A204.1 (cell line): ENCODE results near the gene KRTAP9-8.
"Not testable (repeated sequence)": the region's sequence is repeated elsewhere in the genome, so short reads cannot be mapped to it uniquely, and the experiment has no call there.

Source experiments
- FAIRE-seq: peaks from 2 replicates; lab custom pipeline; 2012; peaks lifted over from hg19 to GRCh38; lab: Jason Lieb, UNC

Gene KRTAP9-8

DNA sequence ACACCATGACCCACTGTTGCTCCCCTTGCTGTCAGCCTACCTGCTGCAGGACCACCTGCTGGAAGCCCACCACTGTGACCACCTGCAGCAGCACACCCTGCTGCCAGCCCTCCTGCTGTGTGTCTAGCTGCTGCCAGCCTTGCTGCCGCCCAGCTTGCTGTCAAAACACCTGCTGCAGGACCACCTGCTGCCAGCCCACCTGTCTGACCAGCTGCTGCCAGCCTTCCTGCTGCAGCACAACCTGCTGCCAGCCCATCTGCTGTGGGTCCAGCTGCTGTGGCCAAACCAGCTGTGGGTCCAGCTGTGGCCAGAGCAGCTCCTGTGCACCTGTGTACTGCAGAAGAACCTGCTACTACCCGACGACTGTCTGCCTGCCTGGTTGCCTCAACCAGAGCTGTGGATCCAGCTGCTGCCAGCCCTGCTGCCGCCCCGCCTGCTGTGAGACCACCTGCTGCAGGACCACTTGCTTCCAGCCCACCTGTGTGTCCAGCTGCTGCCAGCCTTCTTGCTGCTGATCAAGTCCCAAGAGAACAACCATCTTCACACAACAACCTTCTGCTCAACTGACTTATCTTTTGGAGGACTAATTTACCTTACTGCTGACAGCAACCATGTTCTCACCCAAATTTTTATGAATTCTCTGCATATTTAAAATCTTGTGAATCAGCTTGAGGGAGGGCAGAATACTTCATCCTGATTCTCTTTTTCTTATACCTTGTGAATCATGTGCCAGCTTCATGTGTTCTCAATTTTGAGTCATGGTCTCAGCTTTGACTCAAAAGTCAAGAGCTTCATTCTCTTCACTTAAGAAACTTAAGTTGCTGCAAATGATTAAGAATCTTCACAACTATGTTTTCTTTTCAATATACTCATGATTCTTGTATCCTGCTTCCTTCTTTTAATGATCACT, 17.8 kb downstream of the KRTAP9-8 start, which contains the start of gene KRTAP9-9:
Gene KRTAP9-9, plus strand, starts transcription at position 4 of the 910 bp plus-strand sequence.
- FAIRE-seq, result not testable (repeated sequence)

DNA sequence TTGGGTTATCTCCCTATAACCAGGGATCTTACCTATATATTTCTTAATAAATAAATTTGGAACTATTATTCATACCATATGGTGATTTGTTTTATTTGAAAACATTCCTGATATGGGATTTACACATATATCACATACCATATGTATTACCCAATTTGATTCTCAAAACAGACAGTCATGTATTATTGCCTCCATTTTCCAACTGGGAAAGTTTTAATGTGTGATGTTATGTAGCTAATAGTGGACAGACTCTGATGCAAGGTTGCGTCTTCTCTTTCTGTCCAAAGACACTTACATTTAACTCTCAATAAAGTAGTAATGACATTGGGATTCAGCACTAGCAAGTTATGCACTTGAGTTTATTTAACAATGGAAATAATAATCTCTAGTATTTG, 18.5 kb downstream of the KRTAP9-8 start:
- no peak for FAIRE-seq

DNA sequence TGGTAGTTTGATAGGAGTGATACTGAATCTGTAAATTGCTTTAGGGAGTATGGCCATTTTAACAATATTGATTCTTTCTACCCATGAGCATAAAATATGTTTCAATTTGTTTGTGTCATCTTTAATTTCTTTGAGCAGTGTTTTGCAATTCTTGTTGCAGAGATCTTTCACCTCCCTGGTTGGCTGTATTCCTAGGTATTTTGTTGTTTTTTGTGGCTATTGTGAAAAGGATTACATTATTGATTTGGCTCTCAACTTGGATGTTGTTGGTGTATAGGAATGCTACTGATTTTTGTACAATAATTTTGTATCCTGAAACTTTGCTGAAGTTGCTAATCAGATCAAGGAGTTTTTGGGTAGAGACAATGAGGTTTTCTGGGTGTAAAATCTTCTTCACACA, 20.6 kb downstream of the KRTAP9-8 start:
- no peak for FAIRE-seq

DNA sequence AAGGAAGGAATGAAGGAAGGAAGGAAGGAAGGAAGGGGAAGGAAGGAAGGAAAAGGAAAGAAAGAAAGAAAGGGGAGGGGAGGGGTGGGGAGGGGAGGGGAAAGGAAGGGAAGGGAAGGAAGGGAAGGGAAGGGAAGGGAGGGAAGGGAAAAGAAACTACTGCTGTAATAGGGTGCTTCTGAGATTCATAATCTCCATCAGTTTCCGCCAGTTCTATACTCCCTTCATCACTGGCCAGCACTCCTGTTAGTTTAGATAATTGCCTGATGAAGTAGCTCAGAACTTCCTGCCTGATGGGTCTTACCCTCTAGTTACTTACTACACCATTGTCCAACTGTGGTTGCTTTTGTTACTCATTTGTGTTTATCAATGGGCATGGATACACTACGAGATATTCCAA, 25.4 kb downstream of the KRTAP9-8 start:
- no peak for FAIRE-seq

DNA sequence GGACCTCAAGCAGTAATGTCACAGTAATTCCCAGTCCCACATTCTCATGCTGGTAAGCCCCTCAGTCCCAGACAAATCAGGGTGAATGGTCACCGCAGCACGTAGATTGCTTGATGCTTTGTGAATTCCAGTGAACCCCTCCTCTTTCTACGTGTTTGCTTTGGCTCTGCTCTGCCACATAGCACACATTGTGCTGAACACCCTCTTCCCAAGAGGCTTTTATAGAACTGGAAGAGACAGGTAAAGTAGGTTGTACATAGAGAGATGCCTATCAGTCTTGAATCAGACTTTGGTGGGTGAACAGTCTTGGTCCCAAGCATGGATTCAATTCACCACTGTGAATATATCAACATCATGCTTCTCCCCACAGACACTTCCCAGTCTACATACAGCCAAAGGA, 26.8 kb downstream of the KRTAP9-8 start:
- no peak for FAIRE-seq

DNA sequence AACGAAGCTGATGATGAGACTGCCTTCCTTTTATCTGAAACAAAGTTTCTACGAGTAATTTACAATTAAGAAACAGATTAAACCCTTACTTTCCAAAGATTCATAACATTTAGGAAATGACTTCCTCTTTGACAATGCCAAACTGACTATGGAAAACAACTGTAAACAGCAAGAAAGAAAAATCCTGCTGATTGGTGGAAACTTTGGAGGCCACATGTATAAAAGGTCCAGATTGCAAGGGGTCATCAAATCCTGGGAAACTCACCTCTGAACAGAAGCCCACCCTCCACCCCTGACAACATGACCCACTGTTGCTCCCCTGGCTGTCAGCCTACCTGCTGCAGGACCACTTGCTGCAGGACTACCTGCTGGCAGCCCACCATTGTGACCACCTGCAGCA, 27.3 kb downstream of the KRTAP9-8 start, which contains the start of gene KRTAP9-6:
Gene KRTAP9-6, plus strand, starts transcription at position 301 of the 400 bp plus-strand sequence. Its CDS starts 0 bp downstream, at position 301.
- FAIRE-seq, result no peak

DNA sequence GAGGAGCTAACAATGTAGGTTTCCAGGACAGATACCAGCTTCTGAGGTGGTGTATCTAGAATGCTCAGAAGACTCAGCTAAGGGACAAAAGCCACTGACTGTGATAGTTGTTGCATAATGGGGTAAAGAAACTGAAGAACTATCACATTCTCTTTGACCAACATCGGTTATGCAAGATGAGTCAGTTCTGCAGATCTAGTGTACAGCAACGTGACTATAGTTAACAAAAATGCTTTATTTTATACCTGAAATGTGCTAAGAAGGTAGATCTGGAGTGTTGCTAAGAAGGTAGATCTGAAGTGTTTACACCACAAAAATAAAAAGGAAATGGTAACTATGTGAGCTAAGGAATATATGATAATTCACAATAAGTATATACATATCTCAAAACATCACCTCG, 29.9 kb downstream of the KRTAP9-8 start:
- no peak for FAIRE-seq

DNA sequence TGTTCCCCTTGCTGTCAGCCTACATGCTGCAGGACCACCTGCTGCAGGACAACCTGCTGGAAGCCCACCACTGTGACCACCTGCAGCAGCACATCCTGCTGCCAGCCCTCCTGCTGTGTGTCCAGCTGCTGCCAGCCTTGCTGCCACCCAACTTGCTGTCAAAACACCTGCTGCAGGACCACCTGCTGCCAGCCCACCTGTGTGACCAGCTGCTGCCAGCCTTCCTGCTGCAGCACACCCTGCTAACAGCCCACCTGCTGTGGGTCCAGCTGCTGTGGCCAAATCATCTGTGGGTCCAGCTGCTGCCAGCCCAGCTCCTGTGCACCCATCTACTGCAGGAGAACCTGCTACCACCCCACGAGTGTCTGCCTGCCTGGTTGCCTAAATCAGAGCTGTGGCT, 33.5 kb downstream of the KRTAP9-8 start:
- not testable (repeated sequence) for FAIRE-seq

DNA sequence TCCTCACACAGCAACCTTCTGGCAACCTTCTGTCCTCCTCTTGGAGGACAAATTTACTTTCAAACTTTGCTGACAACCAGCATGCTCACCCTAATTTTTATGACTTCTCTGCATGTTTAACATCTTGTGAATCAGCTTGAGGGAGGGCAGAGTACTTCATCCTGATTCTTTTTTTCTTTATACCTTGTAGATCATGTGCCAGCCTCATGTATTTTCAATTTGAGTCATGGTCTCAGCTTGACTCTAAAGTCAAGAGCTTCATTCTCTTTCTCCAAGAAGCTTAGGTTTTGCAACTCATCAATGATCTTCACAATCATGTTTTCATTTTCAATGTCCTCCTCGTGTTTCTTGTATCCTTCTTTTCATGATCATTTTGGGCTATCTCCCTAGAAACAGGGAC, 34.1 kb downstream of the KRTAP9-8 start:
- no peak for FAIRE-seq

DNA sequence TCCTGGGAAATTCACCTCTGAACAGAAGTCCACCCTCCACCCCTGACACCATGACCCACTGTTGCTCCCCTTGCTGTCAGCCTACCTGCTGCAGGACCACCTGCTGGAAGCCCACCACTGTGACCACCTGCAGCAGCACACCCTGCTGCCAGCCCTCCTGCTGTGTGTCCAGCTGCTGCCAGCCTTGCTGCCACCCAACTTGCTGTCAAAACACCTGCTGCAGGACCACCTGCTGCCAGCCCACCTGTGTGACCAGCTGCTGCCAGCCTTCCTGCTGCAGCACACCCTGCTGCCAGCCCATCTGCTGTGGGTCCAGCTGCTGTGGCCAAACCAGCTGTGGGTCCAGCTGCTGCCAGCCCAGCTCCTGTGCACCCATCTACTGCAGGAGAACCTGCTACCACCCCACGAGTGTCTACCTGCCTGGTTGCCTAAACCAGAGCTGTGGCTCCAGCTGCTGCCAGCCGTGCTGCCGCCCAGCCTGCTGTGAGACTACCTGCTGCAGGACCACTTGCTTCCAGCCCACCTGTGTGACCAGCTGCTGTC, 37.9 kb downstream of the KRTAP9-8 start, which contains the start of gene KRTAP9-7:
Gene KRTAP9-7, plus strand, starts transcription at position 51 of the 543 bp plus-strand sequence. Its CDS starts 0 bp downstream, at position 51.
- FAIRE-seq, result not testable (repeated sequence)

DNA sequence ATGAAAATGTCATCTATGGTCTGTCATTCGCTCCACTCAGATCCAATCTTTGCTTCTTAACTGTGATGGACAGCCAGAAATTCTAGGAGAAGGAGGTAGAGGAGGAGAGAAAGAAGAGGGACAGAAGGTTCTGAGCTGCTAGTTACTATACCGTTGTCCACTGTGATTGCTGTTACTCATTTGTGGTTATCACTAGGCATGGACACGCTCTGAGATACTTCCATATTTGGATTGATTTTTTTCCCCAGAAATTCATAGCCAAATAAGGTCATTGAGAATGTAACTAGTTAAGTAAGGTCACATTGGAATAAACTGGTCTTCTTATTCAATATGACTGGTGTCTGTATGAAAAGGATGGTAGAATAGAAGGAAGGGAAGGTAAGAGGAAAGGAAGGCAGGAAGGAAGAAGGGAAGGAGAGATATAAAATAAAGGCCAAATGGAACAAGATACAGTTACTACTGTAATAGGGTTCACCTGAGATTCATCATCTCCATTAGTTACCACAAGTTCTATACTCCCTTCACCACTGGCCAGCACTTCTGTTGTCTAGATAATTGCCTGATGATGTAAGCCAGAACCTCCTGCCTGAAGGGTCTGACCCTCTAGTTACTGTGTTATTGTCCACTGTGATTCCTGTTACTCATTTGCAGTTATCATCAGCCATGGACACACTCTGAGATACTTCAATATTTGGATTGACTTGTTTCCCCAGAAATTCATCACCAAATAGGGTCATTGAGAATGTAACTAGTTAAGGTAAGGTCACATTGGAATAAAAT, 40.6 kb downstream of the KRTAP9-8 start:
- FAIRE-seq, result no peak

DNA sequence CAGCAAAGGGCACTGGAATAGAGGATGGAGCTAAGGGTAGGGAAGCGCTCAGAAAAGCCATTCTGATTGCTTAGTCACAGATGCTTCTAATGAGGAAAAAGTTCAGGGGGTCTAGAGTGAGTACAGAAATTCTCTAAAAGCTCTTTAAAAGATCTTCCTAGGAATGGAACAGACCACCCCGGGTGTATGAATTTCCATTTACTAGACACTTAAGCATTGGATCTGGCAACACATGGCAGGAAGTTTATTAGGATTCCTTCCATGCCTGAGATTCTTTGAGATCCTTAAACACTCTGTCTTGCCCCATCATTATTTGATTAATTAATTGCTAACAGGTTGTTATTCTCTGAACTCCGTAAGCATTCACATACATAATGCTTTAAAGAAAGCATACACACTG, 46.2 kb downstream of the KRTAP9-8 start:
- no peak for FAIRE-seq

DNA sequence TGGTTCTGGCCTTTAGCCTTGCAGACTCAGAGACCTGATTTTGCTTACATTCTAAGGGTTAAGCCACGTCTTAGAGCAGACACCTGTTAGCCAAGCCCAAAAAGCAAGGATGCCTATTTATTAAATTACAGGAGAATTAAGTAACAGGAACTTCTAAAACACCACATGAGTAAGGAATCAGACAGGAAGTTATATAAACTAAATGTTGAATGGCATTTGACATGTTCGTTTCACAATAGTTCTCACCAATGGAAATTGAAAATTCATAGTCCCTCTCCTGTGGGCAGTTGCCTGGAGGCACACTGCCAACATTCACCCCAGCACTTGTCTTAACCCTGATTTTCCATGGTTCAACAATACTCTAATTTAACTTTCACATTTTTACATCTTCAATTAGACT, 46.7 kb downstream of the KRTAP9-8 start:
- FAIRE-seq, result no peak

DNA sequence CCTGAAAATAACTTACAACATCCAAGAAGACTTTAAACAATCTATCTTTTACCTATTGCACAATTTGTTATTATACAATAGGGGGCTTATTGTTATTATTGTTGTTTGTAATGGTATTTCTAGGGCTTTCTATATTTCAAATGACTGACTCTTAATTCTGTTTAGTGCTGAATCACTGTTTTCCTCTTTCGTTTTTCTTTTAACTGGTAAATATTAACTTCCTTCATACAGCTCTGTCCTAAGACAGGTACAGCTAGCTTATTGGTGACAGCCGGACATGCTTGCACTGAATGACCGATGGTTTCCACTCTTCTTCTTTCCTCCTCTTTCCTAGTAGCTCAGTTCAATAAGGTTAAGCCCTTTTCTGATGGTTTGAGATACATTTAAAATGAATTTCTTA, 49.3 kb downstream of the KRTAP9-8 start:
- FAIRE-seq, result no peak
